GM15510 (cell line): Measurements from ENCODE around the gene UBE2J2.

Experiments
- POLR2A ChIP-seq: IDR thresholded peaks from 3 replicates; pipeline ENCODE4 v1.6.1; 2011; ENCODE audit warnings: borderline replicate concordance; ENCODE audit not compliant: insufficient read length; ENCODE audit errors: extremely low read depth

The UBE2J2 gene

GRCh38 chr1:1215080-1215676 lies 58.5 kb downstream of the UBE2J2 start:
- no peak for TF ChIP-seq POLR2A

- TF ChIP-seq POLR2A = no peak
Observed at GRCh38 chr1:1213345-1214265, 60.0 kb downstream of the UBE2J2 start, which contains the start of gene TNFRSF4. Gene TNFRSF4 (minus strand): TSS chr1:1214153. CDS start chr1:1214127, 26 bp downstream.

- TF ChIP-seq POLR2A = peak; percentile 24
Observed at GRCh38 chr1:1212780-1213344, 60.8 kb downstream of the UBE2J2 start.

GRCh38 chr1:1211541-1212441 lies 61.9 kb downstream of the UBE2J2 start:
- TF ChIP-seq POLR2A = no peak

- TF ChIP-seq POLR2A = no peak
Observed at GRCh38 chr1:1210726-1211540, 62.7 kb downstream of the UBE2J2 start.

GRCh38 chr1:1208713-1209433 lies 64.8 kb downstream of the UBE2J2 start:
- no peak for TF ChIP-seq POLR2A

- no peak for TF ChIP-seq POLR2A
Observed at GRCh38 chr1:1207571-1207892, 66.1 kb downstream of the UBE2J2 start.

GRCh38 chr1:1206966-1207531 lies 66.6 kb downstream of the UBE2J2 start:
- no peak for TF ChIP-seq POLR2A

- no peak for TF ChIP-seq POLR2A
Observed at GRCh38 chr1:1206376-1206965, 67.2 kb downstream of the UBE2J2 start, which contains the start of gene TNFRSF18. Gene TNFRSF18 (minus strand): TSS chr1:1206592. CDS start chr1:1206571, 21 bp downstream.

GRCh38 chr1:1205769-1206375 lies 67.8 kb downstream of the UBE2J2 start:
- no peak for TF ChIP-seq POLR2A

- no peak for TF ChIP-seq POLR2A
Observed at GRCh38 chr1:1204998-1205768, 68.5 kb downstream of the UBE2J2 start.
